Stimulated activated CD8-positive, alpha-beta memory T cell treated with anti-CD3 and anti-CD28 coated beads, Interleukin-7, amount 100 ng/mL, for 4 hours (primary cell): ENCODE data around the gene SEL1L3.
"Not testable (repeated sequence)": the region's sequence is repeated elsewhere in the genome, so short reads cannot be mapped to it uniquely, and the experiment has no call there.

Experiments
- DNase-seq, 2 donors: peaks; one replicate each; pipeline ENCODE4 v3.0.0-alpha.2; 2020; ENCODE audit warnings: low read depth in 2 of 2

Gene SEL1L3

GRCh38 chr4:25879587-25879986 lies 16.8 kb upstream of the SEL1L3 start:
- no peak for DNase-seq

- DNase-seq, result no peak
Measured at GRCh38 chr4:25879091-25879584, 16.4 kb upstream of the SEL1L3 start.

- DNase-seq, result no peak
Measured at GRCh38 chr4:25878676-25879075, 15.9 kb upstream of the SEL1L3 start.

- no peak for DNase-seq
Measured at GRCh38 chr4:25875281-25875745, 12.5 kb upstream of the SEL1L3 start.

- no peak for DNase-seq
Measured at GRCh38 chr4:25874655-25875054, 11.9 kb upstream of the SEL1L3 start.

- no peak for DNase-seq
Measured at GRCh38 chr4:25873632-25874129, 10.9 kb upstream of the SEL1L3 start.

- no peak for DNase-seq
Measured at GRCh38 chr4:25872851-25873631, 10.3 kb upstream of the SEL1L3 start.

GRCh38 chr4:25870081-25870480 lies 7.3 kb upstream of the SEL1L3 start:
- no peak for DNase-seq

GRCh38 chr4:25867781-25868294 lies 5.0 kb upstream of the SEL1L3 start:
- DNase-seq, result no peak

- not testable (repeated sequence) for DNase-seq
Measured at GRCh38 chr4:25866401-25866800, 3.6 kb upstream of the SEL1L3 start.

GRCh38 chr4:25865586-25865985 lies 2.8 kb upstream of the SEL1L3 start:
- DNase-seq, result no peak

GRCh38 chr4:25863831-25864418 lies 1.1 kb upstream of the SEL1L3 start:
- DNase-seq, result no peak

GRCh38 chr4:25863347-25863784 lies 578 bp upstream of the SEL1L3 start:
- DNase-seq, result no peak

GRCh38 chr4:25861951-25862410 lies 807 bp downstream of the SEL1L3 start:
- DNase-seq, result no peak

GRCh38 chr4:25861280-25861950 lies 1.4 kb downstream of the SEL1L3 start:
- DNase-seq, result no peak

- DNase-seq, result no peak
Measured at GRCh38 chr4:25860586-25861279, 2.1 kb downstream of the SEL1L3 start.

- DNase-seq, result no peak
Measured at GRCh38 chr4:25859429-25860148, 3.2 kb downstream of the SEL1L3 start.

- DNase-seq, result no peak
Measured at GRCh38 chr4:25857851-25858400, 4.9 kb downstream of the SEL1L3 start.

GRCh38 chr4:25857403-25857802 lies 5.4 kb downstream of the SEL1L3 start:
- no peak for DNase-seq

- DNase-seq, result no peak
Measured at GRCh38 chr4:25856756-25857155, 6.0 kb downstream of the SEL1L3 start.
